ENCODE results near the gene COL13A1.

DNA sequence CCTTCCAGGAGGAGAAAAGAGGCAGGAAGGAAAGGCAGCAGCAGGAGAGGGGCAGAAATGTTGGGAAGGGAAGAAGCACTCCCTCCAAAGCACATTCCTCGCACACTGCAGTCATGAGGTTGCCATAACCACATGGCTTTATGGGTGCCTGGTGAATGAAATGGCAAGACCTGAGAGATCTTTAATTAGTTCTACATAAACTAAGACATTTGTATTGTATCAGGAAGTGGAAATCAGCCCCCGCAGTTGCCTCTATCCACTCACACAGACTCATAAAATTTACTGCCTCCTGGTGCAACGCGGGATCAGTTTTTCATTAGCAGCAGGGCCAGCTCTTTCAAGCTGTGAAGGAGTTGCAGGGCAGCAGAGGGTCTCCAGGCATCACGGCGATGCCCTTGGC is 106.4 kb downstream of the COL13A1 start:
- TF ChIP-seq, protein P1, sequence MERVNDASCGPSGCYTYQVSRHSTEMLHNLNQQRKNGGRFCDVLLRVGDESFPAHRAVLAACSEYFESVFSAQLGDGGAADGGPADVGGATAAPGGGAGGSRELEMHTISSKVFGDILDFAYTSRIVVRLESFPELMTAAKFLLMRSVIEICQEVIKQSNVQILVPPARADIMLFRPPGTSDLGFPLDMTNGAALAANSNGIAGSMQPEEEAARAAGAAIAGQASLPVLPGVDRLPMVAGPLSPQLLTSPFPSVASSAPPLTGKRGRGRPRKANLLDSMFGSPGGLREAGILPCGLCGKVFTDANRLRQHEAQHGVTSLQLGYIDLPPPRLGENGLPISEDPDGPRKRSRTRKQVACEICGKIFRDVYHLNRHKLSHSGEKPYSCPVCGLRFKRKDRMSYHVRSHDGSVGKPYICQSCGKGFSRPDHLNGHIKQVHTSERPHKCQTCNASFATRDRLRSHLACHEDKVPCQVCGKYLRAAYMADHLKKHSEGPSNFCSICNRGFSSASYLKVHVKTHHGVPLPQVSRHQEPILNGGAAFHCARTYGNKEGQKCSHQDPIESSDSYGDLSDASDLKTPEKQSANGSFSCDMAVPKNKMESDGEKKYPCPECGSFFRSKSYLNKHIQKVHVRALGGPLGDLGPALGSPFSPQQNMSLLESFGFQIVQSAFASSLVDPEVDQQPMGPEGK (CRISPR knock-in tag; IDR thresholded peaks at IDR 0.05; ENCODE audit: borderline replicate concordance), result no peak
- TF ChIP-seq ISL1 (CRISPR knock-in tag; IDR thresholded peaks at IDR 0.05), result no peak
- no peak for TF ChIP-seq ESRRG (CRISPR knock-in tag; IDR thresholded peaks at IDR 0.05)
- no peak for TF ChIP-seq GLIS3 (CRISPR knock-in tag; IDR thresholded peaks at IDR 0.05)
- TF ChIP-seq, protein P2, sequence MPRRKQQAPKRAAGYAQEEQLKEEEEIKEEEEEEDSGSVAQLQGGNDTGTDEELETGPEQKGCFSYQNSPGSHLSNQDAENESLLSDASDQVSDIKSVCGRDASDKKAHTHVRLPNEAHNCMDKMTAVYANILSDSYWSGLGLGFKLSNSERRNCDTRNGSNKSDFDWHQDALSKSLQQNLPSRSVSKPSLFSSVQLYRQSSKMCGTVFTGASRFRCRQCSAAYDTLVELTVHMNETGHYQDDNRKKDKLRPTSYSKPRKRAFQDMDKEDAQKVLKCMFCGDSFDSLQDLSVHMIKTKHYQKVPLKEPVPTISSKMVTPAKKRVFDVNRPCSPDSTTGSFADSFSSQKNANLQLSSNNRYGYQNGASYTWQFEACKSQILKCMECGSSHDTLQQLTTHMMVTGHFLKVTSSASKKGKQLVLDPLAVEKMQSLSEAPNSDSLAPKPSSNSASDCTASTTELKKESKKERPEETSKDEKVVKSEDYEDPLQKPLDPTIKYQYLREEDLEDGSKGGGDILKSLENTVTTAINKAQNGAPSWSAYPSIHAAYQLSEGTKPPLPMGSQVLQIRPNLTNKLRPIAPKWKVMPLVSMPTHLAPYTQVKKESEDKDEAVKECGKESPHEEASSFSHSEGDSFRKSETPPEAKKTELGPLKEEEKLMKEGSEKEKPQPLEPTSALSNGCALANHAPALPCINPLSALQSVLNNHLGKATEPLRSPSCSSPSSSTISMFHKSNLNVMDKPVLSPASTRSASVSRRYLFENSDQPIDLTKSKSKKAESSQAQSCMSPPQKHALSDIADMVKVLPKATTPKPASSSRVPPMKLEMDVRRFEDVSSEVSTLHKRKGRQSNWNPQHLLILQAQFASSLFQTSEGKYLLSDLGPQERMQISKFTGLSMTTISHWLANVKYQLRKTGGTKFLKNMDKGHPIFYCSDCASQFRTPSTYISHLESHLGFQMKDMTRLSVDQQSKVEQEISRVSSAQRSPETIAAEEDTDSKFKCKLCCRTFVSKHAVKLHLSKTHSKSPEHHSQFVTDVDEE (CRISPR knock-in tag; IDR thresholded peaks at IDR 0.05), result no peak
- TF ChIP-seq CSRNP3 (CRISPR knock-in tag; IDR thresholded peaks at IDR 0.05), result no peak

Measured in SK-N-SH treated with all-trans-retinoic acid at 6 μM for 48 hours (cell line).